Measurements from ENCODE around the gene MED12. TPM values are rescaled to one million over a fixed set of nuclear protein-coding genes. Genes with fewer than 3 reads are reported as not detected.

The MED12 gene
- total and polyA plus RNA-seq, 2 experiments from 2014 or later: 7.1 to 40.6 TPM

DNA sequence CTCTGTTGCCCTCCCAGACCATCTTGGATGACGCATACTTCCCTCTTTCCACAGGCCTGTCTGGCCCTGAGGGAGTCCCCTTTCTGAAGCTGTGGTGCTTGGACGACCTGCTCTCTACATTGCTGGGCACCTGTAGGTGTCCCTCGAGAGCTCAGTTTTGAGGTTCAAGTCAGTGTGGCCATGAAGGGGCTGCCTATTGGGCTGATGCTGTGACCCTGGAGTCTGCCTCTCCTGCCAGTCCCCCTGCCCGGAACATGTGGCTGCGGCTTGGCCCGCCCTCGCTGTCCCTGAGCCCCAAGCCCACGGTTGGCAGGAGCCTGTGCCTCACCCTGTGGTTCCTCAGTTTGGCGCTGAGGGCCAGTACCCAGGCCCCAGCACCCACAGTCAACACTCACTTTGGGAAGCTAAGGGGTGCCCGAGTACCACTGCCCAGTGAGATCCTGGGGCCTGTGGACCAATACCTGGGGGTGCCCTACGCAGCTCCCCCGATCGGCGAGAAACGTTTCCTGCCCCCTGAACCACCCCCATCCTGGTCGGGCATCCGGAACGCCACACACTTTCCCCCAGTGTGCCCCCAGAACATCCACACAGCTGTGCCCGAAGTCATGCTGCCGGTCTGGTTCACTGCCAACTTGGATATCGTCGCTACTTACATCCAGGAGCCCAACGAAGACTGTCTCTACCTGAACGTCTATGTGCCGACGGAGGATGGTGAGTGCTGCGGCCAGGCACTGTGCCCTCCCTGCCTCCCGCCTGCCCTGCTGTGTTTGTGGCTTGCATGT is 29.3 kb downstream of the MED12 start:
- H3K4me1 ChIP-seq (ENCODE audit: insufficient read depth): peaks cover 8% of the 10 kb centered on the region; the same call in 1 of the 2 replicates
- no peak overlapping the region for H3K4me2 ChIP-seq
- no peak overlapping the region for H2AFZ ChIP-seq
- H3K36me3 ChIP-seq (ENCODE audit: insufficient read depth): no peaks in the 10 kb centered on the region
- peak; percentile 22 for ATAC-seq
- no peaks in the 10 kb centered on the region for H3K9me3 Mint-ChIP-seq
- no peaks in the 10 kb centered on the region for H4K20me1 ChIP-seq (replicated peaks; ENCODE audit: insufficient read depth)
- no peak overlapping the region for H3K27ac Mint-ChIP-seq
- no peaks in the 10 kb centered on the region for H3F3A ChIP-seq (replicated peaks; ENCODE audit: low read depth)
- peaks cover 6% of the 10 kb centered on the region for H3K27me3 Mint-ChIP-seq (ENCODE audit: insufficient read depth, low read depth, poor library complexity)
- no peak overlapping the region for H3K4me3 ChIP-seq
- H3K4me3 Mint-ChIP-seq: no peak overlapping the region
- H3K79me2 ChIP-seq (replicated peaks; ENCODE audit: insufficient read depth): no peaks in the 10 kb centered on the region
- no peaks in the 10 kb centered on the region for H3K27me3 ChIP-seq (ENCODE audit: insufficient read depth)
- peak; percentile 6 for DNase-seq (ENCODE audit: low spot score)
- H3K36me3 Mint-ChIP-seq (ENCODE audit: low read depth): peaks cover 2% of the 10 kb centered on the region; the same call in 1 of the 3 replicates
- TF ChIP-seq, protein P1, sequence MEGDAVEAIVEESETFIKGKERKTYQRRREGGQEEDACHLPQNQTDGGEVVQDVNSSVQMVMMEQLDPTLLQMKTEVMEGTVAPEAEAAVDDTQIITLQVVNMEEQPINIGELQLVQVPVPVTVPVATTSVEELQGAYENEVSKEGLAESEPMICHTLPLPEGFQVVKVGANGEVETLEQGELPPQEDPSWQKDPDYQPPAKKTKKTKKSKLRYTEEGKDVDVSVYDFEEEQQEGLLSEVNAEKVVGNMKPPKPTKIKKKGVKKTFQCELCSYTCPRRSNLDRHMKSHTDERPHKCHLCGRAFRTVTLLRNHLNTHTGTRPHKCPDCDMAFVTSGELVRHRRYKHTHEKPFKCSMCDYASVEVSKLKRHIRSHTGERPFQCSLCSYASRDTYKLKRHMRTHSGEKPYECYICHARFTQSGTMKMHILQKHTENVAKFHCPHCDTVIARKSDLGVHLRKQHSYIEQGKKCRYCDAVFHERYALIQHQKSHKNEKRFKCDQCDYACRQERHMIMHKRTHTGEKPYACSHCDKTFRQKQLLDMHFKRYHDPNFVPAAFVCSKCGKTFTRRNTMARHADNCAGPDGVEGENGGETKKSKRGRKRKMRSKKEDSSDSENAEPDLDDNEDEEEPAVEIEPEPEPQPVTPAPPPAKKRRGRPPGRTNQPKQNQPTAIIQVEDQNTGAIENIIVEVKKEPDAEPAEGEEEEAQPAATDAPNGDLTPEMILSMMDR (conservative IDR thresholded peaks at IDR 0.05; ENCODE audit: low read depth in 2 of 2): peak in 1 of 2 experiments; percentile 17; a peak in 1 of 4 replicates
- no peak for TF ChIP-seq ZNF331 (CRISPR knock-in tag; IDR thresholded peaks at IDR 0.05; ENCODE audit: low read depth)
- H3K27ac ChIP-seq (ENCODE audit: low read depth): no peak overlapping the region
- H3K4me1 Mint-ChIP-seq: peaks cover 23% of the 10 kb centered on the region
- H3K9me2 ChIP-seq (ENCODE audit: insufficient read depth): no peaks in the 10 kb centered on the region

DNA sequence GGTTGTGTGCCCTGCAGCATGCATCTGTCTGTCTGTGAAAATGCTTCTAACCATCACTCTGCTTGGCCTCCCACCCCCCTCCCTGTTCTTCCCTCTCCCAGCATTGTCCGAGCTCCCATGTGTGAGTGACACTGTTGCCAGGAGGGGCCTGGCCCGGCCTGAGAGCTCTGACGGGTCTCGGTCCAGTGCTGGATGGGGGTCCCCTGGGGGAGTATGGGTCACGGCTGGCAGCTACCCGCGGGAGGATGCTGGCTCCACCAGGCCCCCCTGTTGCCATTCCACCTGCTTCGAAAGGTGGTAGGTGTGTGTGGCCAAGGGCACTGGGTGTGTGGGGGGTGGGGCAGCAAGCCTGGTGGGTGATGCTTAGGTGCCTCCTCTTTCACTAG is 29.9 kb downstream of the MED12 start:
- Histone ChIP-seq H3K4me3 (no peak overlapping the region), H3K79me2 (replicated peaks; ENCODE audit: insufficient read depth) (no peaks in the 10 kb centered on the region), H2AFZ (no peak overlapping the region), H3K4me2 (no peak overlapping the region), H3K9me2 (ENCODE audit: insufficient read depth) (no peaks in the 10 kb centered on the region), H3K27ac (ENCODE audit: low read depth) (no peak overlapping the region), H3F3A (replicated peaks; ENCODE audit: low read depth) (no peaks in the 10 kb centered on the region), H4K20me1 (replicated peaks; ENCODE audit: insufficient read depth) (no peaks in the 10 kb centered on the region), H3K36me3 (ENCODE audit: insufficient read depth) (no peaks in the 10 kb centered on the region), H3K27me3 (ENCODE audit: insufficient read depth) (no peaks in the 10 kb centered on the region), H3K4me1 (ENCODE audit: insufficient read depth) (peaks cover 8% of the 10 kb centered on the region; the same call in 1 of the 2 replicates)
- Mint-ChIP-seq H3K4me1 (peaks cover 23% of the 10 kb centered on the region), H3K27ac (no peak overlapping the region), H3K4me3 (no peak overlapping the region), H3K27me3 (ENCODE audit: insufficient read depth, low read depth, poor library complexity) (peaks cover 7% of the 10 kb centered on the region), H3K36me3 (ENCODE audit: low read depth) (no peaks in the 10 kb centered on the region), H3K9me3 (no peaks in the 10 kb centered on the region)
- DNase-seq (ENCODE audit: low spot score) (no peak), ATAC-seq (no peak)
- TF ChIP-seq ZNF114 (CRISPR knock-in tag; IDR thresholded peaks at IDR 0.05) (no peak), EZH2 (IDR thresholded peaks at IDR 0.05; ENCODE audit: low read depth, unreplicated experiment) (no peak), POLR2AphosphoS5 (IDR thresholded peaks at IDR 0.05; ENCODE audit: low read depth) (no peak), EZH2phosphoT487 (IDR thresholded peaks at IDR 0.05; ENCODE audit: unreplicated experiment) (no peak)

DNA sequence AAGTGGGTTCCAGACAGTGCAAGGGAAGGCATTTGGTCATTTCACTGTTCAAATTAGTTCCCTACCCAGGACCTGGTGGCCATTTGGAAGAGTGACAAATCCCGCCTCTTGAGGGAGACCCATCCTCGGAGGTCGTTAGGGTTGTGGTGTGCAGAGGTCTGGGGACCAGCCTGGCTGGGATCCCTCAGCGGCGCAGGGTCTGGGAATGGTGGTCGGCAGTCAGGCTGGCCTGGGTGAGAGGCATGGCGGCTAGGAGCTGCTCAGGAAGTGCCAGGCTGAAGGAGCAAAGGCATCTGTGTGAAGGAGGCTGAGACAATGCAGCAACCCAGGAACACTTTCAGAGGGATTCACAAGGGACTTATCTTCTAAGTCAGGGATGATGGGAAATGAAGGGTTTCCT is 33.0 kb downstream of the MED12 start:
- ATAC-seq (no peak), DNase-seq (ENCODE audit: low spot score) (no peak)
- Histone ChIP-seq H3K4me1 (ENCODE audit: insufficient read depth) (peaks cover 5% of the 10 kb centered on the region; the same call in 1 of the 2 replicates), H3K79me2 (replicated peaks; ENCODE audit: insufficient read depth) (no peaks in the 10 kb centered on the region), H3K4me3 (no peak overlapping the region), H3K27me3 (ENCODE audit: insufficient read depth) (no peaks in the 10 kb centered on the region), H3K4me2 (no peak overlapping the region), H2AFZ (no peak overlapping the region), H3K27ac (ENCODE audit: low read depth) (no peak overlapping the region), H3K36me3 (ENCODE audit: insufficient read depth) (no peaks in the 10 kb centered on the region), H3F3A (replicated peaks; ENCODE audit: low read depth) (no peaks in the 10 kb centered on the region), H4K20me1 (replicated peaks; ENCODE audit: insufficient read depth) (no peaks in the 10 kb centered on the region), H3K9me2 (ENCODE audit: insufficient read depth) (no peaks in the 10 kb centered on the region)
- Mint-ChIP-seq H3K4me3 (no peak overlapping the region), H3K27ac (no peak overlapping the region), H3K27me3 (ENCODE audit: insufficient read depth, low read depth, poor library complexity) (peaks cover 4% of the 10 kb centered on the region), H3K36me3 (ENCODE audit: low read depth) (peaks cover 10% of the 10 kb centered on the region; the same call in 1 of the 3 replicates), H3K9me3 (no peaks in the 10 kb centered on the region), H3K4me1 (peaks cover 13% of the 10 kb centered on the region)
- TF ChIP-seq EZH2 (IDR thresholded peaks at IDR 0.05; ENCODE audit: low read depth, unreplicated experiment): no peak
- TF ChIP-seq CREB1 (CRISPR knock-in tag; IDR thresholded peaks at IDR 0.05; ENCODE audit: low read depth): no peak
- no peak for TF ChIP-seq JUNB (IDR thresholded peaks at IDR 0.05; ENCODE audit: unreplicated experiment)
- TF ChIP-seq POLR2AphosphoS5 (IDR thresholded peaks at IDR 0.05; ENCODE audit: low read depth): no peak
- TF ChIP-seq, protein P2, sequence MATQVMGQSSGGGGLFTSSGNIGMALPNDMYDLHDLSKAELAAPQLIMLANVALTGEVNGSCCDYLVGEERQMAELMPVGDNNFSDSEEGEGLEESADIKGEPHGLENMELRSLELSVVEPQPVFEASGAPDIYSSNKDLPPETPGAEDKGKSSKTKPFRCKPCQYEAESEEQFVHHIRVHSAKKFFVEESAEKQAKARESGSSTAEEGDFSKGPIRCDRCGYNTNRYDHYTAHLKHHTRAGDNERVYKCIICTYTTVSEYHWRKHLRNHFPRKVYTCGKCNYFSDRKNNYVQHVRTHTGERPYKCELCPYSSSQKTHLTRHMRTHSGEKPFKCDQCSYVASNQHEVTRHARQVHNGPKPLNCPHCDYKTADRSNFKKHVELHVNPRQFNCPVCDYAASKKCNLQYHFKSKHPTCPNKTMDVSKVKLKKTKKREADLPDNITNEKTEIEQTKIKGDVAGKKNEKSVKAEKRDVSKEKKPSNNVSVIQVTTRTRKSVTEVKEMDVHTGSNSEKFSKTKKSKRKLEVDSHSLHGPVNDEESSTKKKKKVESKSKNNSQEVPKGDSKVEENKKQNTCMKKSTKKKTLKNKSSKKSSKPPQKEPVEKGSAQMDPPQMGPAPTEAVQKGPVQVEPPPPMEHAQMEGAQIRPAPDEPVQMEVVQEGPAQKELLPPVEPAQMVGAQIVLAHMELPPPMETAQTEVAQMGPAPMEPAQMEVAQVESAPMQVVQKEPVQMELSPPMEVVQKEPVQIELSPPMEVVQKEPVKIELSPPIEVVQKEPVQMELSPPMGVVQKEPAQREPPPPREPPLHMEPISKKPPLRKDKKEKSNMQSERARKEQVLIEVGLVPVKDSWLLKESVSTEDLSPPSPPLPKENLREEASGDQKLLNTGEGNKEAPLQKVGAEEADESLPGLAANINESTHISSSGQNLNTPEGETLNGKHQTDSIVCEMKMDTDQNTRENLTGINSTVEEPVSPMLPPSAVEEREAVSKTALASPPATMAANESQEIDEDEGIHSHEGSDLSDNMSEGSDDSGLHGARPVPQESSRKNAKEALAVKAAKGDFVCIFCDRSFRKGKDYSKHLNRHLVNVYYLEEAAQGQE (IDR thresholded peaks at IDR 0.05; ENCODE audit: unreplicated experiment): no peak
- TF ChIP-seq EZH2phosphoT487 (IDR thresholded peaks at IDR 0.05; ENCODE audit: unreplicated experiment): no peak

Data from GM23338 (cell line).